RCC 7860 (cell line): ENCODE results near the gene SYCP2.
A peak's percentile ranks its signal among the peaks of the same experiment; 100 is the strongest.
"Not testable (repeated sequence)": the region's sequence is repeated elsewhere in the genome, so short reads cannot be mapped to it uniquely, and the experiment has no call there.

Experiments used
- DNase-seq: peaks from one replicate; pipeline ENCODE4 v3.0.0-alpha.2; 2015; ENCODE audit warnings: low spot score
- FAIRE-seq: peaks from 2 replicates; lab custom pipeline; 2012; peaks lifted over from hg19 to GRCh38; lab: Jason Lieb, UNC

SYCP2 gene

DNA sequence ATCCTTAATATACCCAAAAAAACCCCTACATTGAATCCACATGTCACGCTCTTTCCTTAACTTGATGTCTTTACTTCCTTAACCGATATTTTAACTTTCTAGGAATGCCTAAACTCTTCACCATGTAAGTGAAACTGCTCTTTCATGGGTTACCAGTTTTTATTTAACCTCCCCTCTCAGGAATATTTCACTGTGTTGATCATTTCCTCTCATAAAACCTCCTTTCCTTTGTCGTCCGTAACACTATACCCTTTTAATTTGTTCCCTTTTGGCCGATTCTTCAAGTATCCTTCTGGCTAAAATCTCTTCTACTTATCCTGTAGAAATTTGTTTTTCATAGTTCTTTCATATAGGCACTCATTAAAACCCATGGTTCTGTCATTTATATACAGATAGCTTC lies 24.6 kb downstream of the SYCP2 start:
- FAIRE-seq = no peak
- DNase-seq = no peak

DNA sequence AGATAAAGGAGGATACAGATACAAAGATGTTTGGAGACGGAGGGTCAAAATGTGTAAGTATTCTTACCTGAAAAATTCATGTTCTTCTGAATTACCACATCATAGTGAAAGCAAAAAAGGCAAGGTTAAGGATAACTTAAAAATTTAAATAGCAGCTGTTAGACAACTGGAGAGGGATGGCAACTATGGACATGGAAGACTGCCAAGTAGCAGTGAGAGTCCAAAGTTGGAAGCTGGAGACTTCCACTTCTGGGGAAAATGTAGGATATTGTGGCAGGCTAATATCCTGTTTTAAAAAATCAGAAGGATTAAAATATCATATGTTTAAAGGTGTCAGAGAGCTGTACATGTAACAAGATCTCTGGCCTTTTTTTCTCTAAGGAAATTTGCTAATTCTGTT lies 29.8 kb downstream of the SYCP2 start:
- FAIRE-seq (no peak), DNase-seq (no peak)

GRCh38 chr20:59902470-59902869 lies 31.0 kb downstream of the SYCP2 start:
- DNase-seq = no peak
- no peak for FAIRE-seq

DNA sequence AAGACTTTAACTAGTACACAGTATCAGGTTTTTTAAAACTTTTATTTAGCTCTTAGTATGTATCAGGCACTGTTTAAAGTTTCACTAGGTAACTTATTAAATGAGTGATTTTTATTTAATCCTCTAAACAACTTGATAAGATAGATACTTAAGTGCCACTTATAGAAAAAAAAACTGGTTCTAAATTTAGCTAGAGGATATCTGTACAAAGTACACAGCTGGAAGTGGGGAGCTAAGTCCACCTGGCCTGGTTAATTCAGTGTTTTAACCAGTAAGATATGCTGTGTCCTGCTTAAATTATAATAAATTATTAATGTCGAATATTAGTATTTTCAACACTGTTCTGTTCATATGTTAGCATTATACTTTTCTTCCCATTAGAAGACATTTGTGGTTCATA lies 37.5 kb downstream of the SYCP2 start:
- DNase-seq (no peak), FAIRE-seq (no peak)

- DNase-seq = no peak
- FAIRE-seq = no peak
These were observed 41.9 kb downstream of the SYCP2 start for GRCh38 chr20:59891581-59891980.

GRCh38 chr20:59890035-59890434 lies 43.4 kb downstream of the SYCP2 start:
- not testable (repeated sequence) for FAIRE-seq, DNase-seq

- no peak for DNase-seq
- no peak for FAIRE-seq
These were observed 45.4 kb downstream of the SYCP2 start for GRCh38 chr20:59888050-59888449.

- no peak for FAIRE-seq
- DNase-seq = no peak
These were observed 48.9 kb downstream of the SYCP2 start for GRCh38 chr20:59884494-59884893.

GRCh38 chr20:59880198-59880597 lies 53.2 kb downstream of the SYCP2 start:
- no peak for DNase-seq
- FAIRE-seq = peak; percentile 35

GRCh38 chr20:59873409-59873808 lies 60.0 kb downstream of the SYCP2 start:
- FAIRE-seq = no peak
- DNase-seq = no peak

DNA sequence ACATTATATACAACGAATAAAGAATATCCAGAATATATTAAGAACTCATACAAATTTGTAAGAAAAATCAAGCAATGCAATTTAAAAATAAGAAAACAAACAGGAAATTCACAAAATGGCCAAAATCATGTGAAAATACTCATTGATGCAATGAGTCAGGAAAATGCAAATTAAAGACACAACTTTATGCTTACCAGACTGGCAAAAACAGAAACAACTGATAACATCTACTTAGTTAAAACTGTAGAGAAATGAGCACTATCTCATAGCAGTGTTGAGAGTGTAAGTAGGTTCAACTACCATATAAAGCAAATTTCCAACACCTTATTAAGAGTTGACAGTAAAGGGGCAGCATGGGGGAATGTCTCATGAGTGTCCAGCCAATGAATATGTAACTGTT lies 62.3 kb downstream of the SYCP2 start:
- DNase-seq = no peak
- FAIRE-seq = no peak

DNA sequence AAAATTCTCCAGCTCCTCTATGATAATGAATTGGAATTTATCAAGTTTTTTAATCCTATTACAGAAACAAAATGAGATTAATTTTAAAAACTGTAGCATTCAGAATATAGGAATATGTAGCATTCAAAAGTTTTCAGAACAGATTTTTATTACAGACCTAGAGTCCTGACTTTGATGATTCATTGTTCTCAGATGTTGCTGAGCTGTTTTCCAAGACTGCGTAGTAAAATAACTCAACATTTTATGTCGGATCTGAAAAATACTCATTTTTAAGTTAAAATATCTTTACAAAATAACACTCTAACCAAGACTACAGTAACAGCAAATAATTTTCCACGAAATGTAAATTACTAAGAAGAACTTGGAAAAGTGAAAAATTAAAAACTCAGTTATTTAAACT lies 67.1 kb downstream of the SYCP2 start:
- DNase-seq (no peak), FAIRE-seq (no peak)

DNA sequence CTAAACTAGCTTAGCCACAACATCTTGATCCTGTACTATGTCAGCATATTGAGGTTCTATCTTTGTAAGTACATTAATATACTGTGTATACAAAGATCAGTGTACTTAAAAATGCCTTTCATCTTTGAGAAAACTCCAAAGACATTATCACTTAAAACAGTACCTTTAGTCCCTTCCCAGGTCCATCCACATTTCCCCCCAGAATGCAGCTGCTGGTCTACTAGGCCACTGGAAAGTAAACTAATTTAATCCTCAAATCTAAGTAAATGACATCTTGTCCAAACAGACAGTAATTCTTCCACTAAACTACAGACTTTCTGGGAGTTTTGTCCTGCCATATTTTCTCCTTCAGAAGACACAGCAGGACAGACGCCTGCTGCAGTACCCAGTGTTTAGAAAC lies 68.7 kb downstream of the SYCP2 start:
- FAIRE-seq (no peak), DNase-seq (no peak)

GRCh38 chr20:59863058-59863457 lies 70.4 kb downstream of the SYCP2 start:
- no peak for FAIRE-seq
- DNase-seq = no peak

DNA sequence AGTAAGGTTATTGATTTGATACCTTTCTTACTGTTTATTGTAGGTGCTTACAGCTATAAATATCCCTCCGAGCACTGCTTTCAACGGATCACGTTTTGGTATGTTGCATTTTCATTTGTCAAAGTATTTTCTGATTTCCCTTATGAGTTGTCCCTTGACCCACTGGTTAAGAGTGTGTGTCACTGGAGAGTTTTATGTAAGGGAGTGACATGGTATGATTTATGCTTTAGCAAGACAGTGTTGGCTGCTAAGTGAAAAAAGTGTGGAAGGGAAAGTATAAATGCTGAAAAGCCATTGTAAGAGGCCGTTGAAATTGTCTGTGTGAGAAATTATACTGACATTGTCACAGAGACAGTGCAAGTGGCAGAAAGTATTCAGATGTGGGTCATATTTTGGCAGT lies 72.0 kb downstream of the SYCP2 start:
- FAIRE-seq = no peak
- DNase-seq = no peak

DNA sequence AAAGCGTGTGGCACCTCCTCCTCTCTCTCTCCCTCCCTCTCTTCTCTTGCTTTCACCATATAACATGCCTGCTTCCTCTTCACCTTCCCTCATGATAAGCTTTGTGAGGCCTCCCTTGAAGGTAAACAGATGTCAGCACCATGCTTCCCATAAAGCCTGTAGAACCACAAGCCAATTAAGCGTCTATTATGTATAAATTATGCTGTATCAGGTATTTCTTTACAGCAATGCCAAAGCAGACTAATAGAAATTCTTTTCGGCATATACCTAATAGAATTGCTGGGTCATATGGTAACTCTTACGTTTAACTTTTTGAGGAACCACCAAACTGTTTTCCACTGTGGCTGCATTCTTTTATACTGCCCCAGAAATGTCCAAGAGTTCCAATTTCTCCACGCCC lies 75.0 kb downstream of the SYCP2 start:
- DNase-seq (no peak), FAIRE-seq (no peak)

DNA sequence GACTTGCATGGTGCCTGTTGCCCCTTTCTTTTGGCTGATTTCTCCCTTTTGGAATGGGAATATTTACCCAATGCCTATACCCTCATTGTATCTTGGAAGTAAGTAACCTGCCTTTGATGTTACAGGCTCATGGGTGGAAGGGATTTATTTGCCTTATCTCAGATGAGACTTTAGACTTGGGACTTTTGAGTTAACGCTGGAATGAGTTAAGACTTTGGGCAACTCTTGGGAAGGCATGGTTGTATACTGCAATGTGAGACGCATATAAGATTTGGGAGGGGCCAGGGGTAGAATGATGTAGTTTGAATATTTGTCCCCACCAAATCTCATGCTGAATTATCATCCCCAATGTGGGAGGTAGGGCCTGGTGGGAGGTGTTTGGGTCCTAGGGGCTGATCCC lies 75.5 kb downstream of the SYCP2 start:
- FAIRE-seq (no peak), DNase-seq (no peak)

GRCh38 chr20:59856941-59857340 lies 76.5 kb downstream of the SYCP2 start:
- not testable (repeated sequence) for DNase-seq, FAIRE-seq

DNA sequence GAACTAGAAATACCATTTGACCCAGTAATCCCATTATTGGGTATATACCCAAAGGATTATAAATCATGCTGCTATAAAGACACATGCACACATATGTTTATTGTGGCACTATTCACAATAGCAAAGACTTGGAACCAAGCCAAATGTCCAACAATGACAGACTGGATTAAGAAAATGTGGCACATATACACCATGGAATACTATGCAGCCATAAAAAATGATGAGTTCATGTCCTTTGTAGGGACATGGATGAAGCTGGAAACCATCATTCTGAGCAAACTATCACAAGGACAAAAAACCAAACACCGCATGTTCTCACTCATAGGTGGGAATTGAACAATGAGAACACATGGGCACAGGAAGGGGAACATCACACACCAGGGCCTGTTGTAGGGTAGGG lies 76.9 kb downstream of the SYCP2 start:
- FAIRE-seq, DNase-seq: not testable (repeated sequence)

DNA sequence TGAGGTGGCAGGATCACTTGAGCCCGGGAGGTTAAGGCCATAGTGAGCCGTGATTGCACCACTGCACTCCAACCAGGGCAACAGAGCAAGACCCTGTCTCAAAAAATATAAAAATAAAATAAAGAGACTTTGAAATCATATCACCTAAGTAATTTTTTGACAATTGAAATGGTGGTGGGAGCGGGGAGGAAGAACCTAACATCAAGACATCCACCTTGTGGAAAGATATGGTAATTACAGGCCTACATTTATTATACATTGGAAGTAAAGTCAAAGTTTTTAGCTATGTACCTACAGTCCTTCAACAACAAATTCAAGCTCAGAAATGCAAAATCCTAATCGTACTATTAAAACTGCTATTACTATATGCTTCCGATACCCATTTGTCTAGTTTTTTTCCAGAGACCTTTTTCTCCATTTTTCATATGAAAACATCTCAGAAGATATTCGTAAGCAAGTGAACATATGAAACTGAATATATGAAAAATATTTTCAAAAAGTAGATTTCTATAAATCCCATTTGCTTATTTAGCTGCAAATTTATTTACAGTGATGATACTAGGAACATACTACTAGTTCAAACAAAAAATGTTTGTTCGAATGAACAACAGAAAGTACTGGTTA lies 83.3 kb downstream of the SYCP2 start:
- peak; percentile 35 for DNase-seq

DNA sequence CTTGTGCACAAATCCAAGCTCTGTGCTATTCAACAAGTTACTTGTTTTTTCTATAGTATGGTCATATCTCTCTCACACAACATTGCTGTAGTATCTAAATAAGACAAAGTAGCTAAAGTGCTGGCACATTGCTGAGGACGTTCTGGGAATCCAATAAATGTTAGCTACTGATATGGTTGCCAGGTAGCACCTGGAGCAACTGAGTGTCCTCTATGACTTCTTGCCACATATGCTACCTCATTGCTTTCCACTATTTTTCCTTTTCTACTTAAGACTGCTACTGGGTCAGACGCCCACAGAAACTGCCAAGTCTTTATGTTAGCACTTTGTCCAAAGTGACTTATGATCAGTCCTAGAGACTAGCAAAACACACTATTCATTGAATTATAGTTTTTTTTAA lies 85.3 kb downstream of the SYCP2 start:
- FAIRE-seq = no peak
- DNase-seq = no peak

More for the DNA sequence above, 83.3 kb downstream of the SYCP2 start:
- FAIRE-seq = peak; percentile 81

- FAIRE-seq = no peak
- no peak for DNase-seq
These were observed 88.0 kb downstream of the SYCP2 start for GRCh38 chr20:59845472-59845871.

- DNase-seq (no peak), FAIRE-seq (no peak)
These were observed 94.0 kb downstream of the SYCP2 start for GRCh38 chr20:59839400-59839799.
